Fibroblast of the aortic adventitia (primary cell): Measurements from ENCODE around the gene TBX5. TPM values are rescaled to one million over a fixed set of nuclear protein-coding genes. Genes with fewer than 3 reads are reported as not detected.

ENCODE experiments used
- DNase-seq: peaks from one replicate; pipeline ENCODE4 v3.0.0-alpha.2; 2010; ENCODE audit warnings: low read depth
- H3K4me3 ChIP-seq: 2 replicates; pipeline ENCODE4 v1.5.1; 2011; ENCODE audit warnings: low read depth, mild to moderate bottlenecking, control low read depth, low read length, moderate library complexity
- CTCF ChIP-seq: IDR thresholded peaks from 2 replicates; pipeline ENCODE4 v1.5.1; 2011; ENCODE audit warnings: mild to moderate bottlenecking, low read length, control low read depth, inconsistent platforms; ENCODE audit not compliant: insufficient read depth
- total RNA-seq: library from RNA; depleted of rRNA; stranded (reverse); fragments of >200 nt; gene quantifications from 2 replicates; pipeline ENCODE4 v1.2.3, GENCODE V29; 2012; ENCODE audit warnings: low replicate concordance

TBX5 gene
- total RNA-seq: 1.3 TPM in 1 of 2 replicates, not detected in the other

GRCh38 chr12:114405519-114406271, at the start of gene TBX5:
Gene TBX5, minus strand, starts transcription at chr12:114406144. Its CDS starts 2,246 bp downstream, at chr12:114403898.
- H3K4me3 ChIP-seq: no peak within 1 kb of the TSS
- no peak for TF ChIP-seq CTCF

GRCh38 chr12:114451657-114452056, 45.7 kb upstream of the TBX5 start:
- TF ChIP-seq CTCF: no peak
- DNase-seq: no peak
- no peak overlapping the region for H3K4me3 ChIP-seq

More at GRCh38 chr12:114405519-114406271, at the start of gene TBX5:
- DNase-seq: no peak

GRCh38 chr12:114450515-114451300, 44.8 kb upstream of the TBX5 start:
- DNase-seq: no peak
- no peak overlapping the region for H3K4me3 ChIP-seq
- TF ChIP-seq CTCF: no peak

GRCh38 chr12:114450019-114450418, 44.1 kb upstream of the TBX5 start:
- no peak for DNase-seq
- no peak for TF ChIP-seq CTCF
- no peak overlapping the region for H3K4me3 ChIP-seq

GRCh38 chr12:114448618-114448933, 42.6 kb upstream of the TBX5 start:
- no peak overlapping the region for H3K4me3 ChIP-seq
- TF ChIP-seq CTCF: no peak

DNA sequence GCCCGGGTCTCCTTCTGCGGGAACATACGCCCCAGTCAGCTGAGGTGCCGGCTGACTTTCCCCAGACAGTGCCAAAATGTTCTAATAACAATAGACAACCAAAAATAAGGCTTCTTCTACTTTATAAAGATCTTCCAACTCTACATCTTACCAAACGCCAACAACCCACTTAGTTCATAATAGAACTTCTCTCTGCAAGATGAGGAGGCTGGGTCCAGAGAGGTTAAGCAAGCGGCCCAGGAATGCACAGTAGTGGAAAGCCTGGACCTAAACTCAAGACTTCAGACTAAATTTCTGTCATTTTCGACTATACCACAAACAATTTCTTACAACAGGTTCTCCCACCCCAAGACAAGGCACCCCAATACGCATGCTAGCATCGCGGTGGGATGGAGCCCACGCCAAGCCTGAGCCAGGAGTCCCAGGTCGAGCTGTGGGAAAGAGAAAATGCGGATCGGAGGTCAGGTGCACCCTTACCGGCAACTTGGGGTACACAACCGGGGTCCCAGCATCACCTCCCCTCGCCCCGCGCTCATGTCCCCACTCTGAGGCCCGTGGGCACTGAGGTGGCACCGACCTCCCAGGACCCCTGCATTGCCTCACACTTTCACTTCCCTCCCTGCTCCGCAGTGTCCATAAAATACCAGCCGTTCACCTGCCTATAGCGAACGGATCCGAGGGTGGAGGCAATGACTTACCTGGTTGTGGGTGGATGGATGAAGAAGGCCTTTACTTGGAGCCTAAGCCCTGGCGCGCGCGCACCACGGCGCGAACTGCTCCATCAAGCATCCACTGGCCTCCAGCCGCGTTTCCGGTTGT, 42.1 kb upstream of the TBX5 start:
- no peak overlapping the region for H3K4me3 ChIP-seq
- DNase-seq: no peak
- no peak for TF ChIP-seq CTCF

More at GRCh38 chr12:114448618-114448933, 42.6 kb upstream of the TBX5 start:
- DNase-seq: no peak
